HG03460 (cell line): ENCODE measurements around the gene FAM83C.
"Not testable (repeated sequence)": the region's sequence is repeated elsewhere in the genome, so short reads cannot be mapped to it uniquely, and the experiment has no call there.

Experiments used
- ATAC-seq: cut with Tn5 transposase; IDR thresholded peaks from one replicate; pipeline ENCODE4 v1.9.1; 2021; ENCODE audit not compliant: unreplicated experiment

The FAM83C gene

GRCh38 chr20:35319192-35319870 is 27.1 kb upstream of the FAM83C start:
- no peak for ATAC-seq

- ATAC-seq: no peak
Measured at GRCh38 chr20:35318502-35319157, 26.4 kb upstream of the FAM83C start.

- ATAC-seq: no peak
Measured at GRCh38 chr20:35317416-35318210, 25.4 kb upstream of the FAM83C start.

GRCh38 chr20:35316086-35316485 is 23.9 kb upstream of the FAM83C start:
- ATAC-seq: no peak

GRCh38 chr20:35315632-35316020 is 23.4 kb upstream of the FAM83C start:
- not testable (repeated sequence) for ATAC-seq

- no peak for ATAC-seq
Measured at GRCh38 chr20:35314816-35315631, 22.8 kb upstream of the FAM83C start.

GRCh38 chr20:35312318-35312717 is 20.1 kb upstream of the FAM83C start:
- no peak for ATAC-seq

DNA sequence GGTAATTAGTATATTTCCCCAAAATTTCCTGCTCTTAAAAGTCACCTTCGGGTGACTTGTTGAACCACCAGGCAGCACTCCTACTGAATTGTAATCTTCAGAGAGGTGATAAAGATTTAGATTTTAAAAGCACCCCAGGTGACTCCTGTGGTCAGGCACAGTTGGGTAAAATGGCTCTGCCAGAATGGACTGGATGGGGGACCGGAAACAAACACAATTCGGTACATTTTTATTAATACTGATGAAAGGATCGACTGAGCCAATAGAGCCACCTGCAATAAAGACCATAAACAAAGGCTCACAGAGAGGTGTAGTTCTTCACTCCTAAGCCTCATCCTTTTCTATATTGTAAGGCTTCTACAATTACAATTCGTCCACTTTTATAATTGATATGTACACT is 19.6 kb upstream of the FAM83C start:
- ATAC-seq: no peak

DNA sequence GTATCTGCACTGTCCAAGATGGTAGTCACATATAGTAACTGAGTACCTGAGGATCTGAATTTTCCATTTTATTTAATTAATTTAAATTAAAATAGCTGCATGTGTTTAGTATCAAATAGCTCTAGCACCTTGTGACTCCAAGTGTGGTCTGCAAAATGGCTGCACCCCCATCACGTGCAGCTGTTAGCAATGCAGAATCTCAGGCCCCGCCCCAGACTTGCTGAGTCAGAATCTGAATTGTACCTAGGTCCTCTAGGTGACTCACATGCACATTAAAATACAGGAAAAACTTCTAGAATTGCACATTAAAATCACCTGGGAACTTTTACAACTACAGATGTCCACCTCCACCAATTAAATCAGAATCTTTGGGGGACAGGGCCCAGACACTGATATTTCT is 19.2 kb upstream of the FAM83C start:
- no peak for ATAC-seq

- no peak for ATAC-seq
Measured at GRCh38 chr20:35307666-35308653, 15.7 kb upstream of the FAM83C start.

GRCh38 chr20:35306931-35307517 is 14.8 kb upstream of the FAM83C start:
- no peak for ATAC-seq

- ATAC-seq: no peak
Measured at GRCh38 chr20:35305682-35306556, 13.7 kb upstream of the FAM83C start.

GRCh38 chr20:35304956-35305355 is 12.7 kb upstream of the FAM83C start:
- no peak for ATAC-seq

- peak; percentile 64 for ATAC-seq
Measured at GRCh38 chr20:35303735-35304491, 11.7 kb upstream of the FAM83C start.

- no peak for ATAC-seq
Measured at GRCh38 chr20:35303382-35303734, 11.1 kb upstream of the FAM83C start.

DNA sequence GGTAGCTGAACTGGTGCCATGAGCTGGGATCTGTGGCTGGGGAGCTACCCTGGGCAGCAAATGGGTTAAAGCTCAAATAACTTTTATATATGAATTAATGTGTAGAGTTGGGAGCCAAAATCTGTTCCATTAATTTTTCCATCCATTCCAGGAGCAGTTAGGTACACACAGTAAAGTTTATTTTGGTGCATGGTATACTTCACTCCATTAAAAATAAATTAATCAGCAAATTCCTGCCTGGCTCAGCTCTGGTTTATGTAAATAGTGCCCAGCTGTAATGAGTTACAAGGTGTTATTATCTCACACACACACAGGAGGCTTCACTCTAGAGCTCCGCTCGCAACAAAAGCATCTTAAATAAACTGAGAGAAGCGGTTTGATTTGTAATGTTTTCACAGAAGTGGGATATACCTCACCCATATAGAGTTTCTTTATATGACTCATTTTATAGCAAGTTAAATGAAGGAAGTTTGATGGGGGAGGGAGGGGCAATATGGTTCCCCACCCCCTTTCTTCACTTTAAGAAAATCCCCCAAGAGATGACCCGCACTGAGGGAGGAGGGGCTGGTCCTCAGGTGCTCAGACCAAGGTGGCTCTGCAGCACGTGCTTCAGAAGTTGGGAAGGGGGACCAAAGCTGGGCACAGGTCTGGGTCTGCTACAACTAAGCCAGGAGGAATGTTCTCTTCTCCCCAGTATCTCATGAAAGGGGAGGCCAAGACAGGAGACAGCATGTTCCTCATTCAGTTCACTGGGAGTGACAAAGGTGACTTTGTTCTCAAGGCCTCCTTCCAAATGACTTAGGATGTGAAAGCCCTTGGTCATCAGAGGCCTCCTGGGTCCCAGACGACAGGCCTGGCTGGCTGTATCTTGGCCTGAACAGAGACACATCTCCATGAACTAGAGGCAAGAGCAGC is 10.5 kb upstream of the FAM83C start:
- no peak for ATAC-seq

DNA sequence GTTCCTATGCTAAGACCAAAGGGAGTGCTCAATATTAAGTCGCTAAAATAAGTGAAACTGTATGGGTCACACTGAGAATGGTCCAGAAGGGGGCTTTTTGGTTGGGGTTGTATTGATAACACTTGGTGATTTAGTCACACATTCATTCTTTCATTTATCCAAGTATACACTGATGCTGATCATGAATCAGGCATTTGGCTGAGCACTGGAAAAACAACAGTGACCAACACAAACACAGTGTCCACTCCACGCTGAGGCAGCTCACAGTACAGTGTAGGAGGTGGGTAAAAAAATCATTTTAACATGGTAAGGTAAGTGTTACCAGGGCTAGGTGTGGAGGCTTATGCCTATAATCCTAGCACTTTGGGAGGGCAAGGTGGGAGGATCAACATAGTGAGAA is 9.2 kb upstream of the FAM83C start:
- no peak for ATAC-seq
